ENCODE data around the gene PDE4D.

Gene PDE4D

GRCh38 chr5:59648949-59649921, 244.3 kb downstream of the PDE4D start:
- DNase-seq, result no peak

- no peak for DNase-seq
Observed at GRCh38 chr5:59648038-59648831, 245.3 kb downstream of the PDE4D start.

DNA sequence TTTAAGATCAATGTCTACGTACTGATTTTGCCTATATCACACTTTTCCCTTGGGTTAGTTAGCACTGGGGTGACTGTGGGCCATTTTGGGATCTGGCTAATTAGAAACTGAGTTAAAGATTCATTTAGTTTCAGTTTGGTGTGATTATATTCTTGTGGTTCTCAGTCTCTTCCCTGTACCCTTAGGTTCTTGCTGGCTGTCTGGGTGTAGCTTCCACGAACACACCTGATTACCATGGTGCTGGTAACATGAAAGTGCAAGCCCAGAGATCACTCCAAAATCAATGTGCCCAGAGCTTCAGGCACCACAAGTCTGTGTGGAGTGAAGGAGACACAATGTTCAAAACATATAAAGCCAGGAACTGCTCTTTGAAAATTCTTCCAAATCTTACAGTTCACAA, 248.1 kb downstream of the PDE4D start:
- no peak for DNase-seq

- no peak for DNase-seq
Observed at GRCh38 chr5:59640411-59640810, 253.1 kb downstream of the PDE4D start.

DNA sequence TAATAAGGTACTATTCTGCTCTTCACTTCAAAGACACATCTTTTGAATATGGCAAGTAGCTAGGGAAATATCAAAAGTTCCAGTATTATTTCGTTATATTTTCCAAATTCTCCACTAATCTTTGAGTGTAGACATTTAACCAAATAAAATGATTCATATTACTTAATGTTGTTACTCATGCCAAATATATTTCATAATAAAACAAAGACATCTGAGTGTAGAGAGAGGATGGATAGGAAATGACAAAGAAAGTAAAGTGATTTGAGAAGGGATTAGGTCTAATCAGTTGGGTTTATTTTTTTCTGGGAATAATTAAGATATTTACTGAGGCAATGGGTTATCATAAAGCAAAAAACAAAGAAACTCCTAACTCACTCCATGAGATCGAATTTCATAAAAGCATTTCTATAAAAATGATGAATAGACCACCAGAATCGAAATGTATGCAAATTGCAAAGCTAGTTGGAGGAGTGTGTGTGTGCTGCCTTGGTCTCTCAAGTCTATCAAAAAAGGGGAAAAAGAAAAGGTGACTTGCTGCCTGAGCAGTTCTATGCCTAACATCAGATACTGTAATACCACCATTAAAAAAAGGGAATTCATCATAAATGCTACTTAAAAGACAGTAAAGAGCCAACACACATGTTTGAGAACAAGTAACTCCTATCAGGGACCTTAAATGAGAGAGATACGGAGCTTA, 255.5 kb downstream of the PDE4D start:
- no peak for DNase-seq

GRCh38 chr5:59629561-59629960, 264.0 kb downstream of the PDE4D start:
- DNase-seq, result no peak

- DNase-seq, result no peak
Observed at GRCh38 chr5:59628062-59628828, 265.3 kb downstream of the PDE4D start.

- DNase-seq, result no peak
Observed at GRCh38 chr5:59624898-59625297, 268.6 kb downstream of the PDE4D start.

GRCh38 chr5:59622848-59623247, 270.7 kb downstream of the PDE4D start:
- DNase-seq, result no peak

DNA sequence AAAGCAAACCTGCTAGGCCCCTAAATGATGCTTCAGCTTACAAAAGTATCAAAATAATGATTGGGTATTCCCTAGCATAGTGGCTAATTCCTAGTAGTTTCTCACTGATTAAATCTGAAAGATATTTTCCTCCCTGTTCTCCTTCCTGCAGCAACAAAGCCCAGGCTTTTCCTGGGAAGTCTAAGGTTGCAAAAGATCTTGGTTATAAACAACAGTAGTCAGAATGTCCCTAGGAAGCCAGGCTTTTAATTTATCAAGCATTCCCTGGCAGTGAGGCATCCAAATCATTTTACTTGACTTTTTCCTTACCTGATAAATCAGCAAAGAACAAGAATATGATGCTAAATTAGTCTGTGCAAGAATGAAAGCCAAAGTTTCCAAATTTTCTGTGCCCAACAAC, 272.0 kb downstream of the PDE4D start:
- DNase-seq, result no peak

DNA sequence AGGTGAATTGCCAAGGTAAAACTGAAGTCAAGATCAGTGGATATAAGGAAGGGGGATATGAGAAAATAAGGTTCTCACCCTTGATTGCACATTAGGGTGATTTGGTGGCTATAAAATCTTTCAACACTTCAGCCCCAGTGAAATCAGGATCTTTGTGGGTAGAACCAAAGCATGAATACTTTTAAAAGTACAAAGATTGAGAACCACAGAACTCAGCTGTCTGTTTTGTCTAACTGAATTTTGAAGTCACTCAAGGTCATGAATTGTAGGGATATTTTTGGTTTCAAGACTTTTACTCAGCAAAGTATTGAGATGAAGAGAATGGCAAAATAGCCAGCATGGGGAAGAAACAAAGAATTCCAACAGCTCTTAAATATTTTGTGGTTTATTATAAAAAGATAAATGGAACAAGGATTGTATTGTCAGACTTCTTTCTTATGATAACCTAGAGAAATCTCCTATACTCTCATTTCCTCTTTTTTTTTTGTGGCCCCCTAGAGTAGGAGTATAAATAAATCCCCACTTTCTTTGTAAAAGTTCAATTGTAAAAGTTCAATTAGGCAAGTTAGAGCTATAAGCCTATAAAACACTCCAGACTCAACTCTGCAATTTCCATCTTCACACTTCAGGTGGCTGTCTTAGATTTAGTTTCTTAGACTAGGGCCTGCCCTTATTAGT, 272.9 kb downstream of the PDE4D start:
- no peak for DNase-seq

DNA sequence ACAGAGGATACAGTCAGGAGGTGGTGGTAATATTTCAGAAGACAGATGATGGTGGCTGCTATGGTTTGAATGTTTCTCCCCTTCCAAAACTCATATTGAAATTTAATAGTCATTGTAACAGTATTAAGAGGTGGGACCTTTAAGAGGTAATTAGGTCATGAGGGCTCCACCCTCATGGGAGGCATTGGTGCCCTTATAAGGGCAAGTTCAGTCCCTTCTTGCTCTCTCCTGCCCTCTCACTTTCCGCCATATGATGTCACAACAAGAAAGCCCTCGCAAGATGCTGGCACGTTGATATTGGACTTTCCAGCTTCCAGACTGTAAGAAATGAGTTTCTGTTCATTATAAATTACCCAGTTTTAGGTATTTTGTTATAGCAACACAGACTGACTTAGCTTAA, 274.9 kb downstream of the PDE4D start:
- no peak for DNase-seq

GRCh38 chr5:59617186-59617771, 276.2 kb downstream of the PDE4D start:
- no peak for DNase-seq

GRCh38 chr5:59616413-59616812, 277.1 kb downstream of the PDE4D start:
- DNase-seq, result no peak

GRCh38 chr5:59615272-59615671, 278.3 kb downstream of the PDE4D start:
- DNase-seq, result no peak

- no peak for DNase-seq
Observed at GRCh38 chr5:59609501-59610265, 283.8 kb downstream of the PDE4D start.

DNA sequence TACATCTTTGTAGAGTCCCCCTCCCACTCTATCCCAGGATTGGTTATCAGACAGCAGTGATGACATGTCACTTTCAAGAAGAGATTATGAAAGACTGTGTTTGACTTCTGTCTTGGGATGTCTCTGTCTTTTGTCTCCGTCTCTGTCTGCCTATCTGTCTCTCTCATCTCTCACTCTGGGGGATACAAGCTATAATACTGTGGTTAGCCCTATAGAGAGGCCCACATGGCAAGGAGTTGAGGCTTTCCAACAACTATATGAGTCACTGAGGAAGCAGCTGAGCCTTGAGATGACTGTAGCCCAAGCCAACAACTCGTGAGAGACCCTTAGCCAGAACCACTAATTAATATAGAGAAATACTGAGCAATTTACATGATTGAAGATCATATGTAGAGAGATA, 284.8 kb downstream of the PDE4D start:
- no peak for DNase-seq

DNA sequence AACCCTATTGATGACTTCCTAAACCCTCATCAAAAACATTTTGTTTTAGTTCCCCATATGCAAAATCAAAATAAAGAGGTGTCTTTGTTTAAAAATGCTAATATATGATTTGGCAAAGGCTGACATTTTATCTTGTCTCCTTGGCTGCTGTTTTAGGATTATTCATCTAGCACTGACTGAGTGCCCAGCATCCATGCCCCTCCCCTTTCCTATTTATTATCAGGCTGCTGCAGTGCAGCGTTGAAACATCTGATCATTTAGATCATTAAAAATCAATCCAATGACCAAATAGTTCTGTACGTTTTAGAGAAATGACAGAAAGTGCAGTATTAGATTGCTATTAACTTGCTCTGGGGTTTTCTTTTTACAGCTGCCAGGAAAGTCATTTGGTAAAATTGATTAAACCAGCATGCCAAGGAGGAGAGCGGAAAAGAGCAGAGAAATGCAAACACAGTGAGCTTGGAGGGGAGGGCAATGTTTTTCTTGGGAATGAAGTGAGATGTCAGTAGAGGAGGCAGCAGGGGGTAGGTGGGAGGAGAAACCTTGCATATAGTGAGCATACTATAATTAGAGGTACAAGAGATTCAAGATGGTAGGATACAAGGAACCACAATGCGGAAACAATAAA, 286.3 kb downstream of the PDE4D start:
- DNase-seq, result no peak

DNA sequence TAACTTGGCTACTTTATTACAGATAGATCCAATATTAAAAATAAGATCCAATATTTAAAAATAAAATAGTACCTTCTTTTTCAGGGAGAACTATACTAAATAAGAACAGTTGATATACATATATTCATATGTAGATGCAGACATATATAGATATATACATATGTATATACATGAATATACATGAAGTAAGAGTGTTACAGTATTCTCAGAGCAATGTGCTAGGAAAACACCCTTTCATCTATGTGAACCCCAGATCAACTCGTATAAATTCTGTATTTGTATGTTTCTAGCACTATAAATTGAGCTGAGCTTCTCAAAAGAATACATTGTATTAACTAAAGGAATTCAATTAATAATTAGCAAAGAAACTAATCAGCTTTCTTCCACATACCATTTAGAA, 287.6 kb downstream of the PDE4D start:
- no peak for DNase-seq

DNA sequence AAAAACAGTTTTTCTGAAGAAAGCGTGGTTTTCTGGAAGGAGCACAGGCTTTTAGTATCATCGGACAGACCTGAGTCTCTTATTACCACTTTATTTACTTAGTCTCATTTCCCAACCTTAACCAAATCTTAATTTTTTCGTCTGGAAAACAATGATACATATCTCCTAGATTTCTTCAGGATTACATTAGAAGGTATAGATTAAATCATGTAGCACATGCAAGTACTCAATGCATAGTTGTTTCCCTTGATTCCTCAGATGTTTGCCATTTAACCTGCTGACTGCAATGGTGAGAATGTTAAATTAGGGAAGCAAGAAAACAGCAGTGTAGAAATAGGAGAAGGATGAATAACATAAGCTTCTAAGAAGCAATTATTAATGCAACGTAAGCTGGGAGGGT, 289.4 kb downstream of the PDE4D start:
- no peak for DNase-seq

All from NCI-H2029 treated with DMSO at 0.1 percent for 48 hours (cell line).